Measurements from ENCODE around the gene PEX10.

The PEX10 gene

DNA sequence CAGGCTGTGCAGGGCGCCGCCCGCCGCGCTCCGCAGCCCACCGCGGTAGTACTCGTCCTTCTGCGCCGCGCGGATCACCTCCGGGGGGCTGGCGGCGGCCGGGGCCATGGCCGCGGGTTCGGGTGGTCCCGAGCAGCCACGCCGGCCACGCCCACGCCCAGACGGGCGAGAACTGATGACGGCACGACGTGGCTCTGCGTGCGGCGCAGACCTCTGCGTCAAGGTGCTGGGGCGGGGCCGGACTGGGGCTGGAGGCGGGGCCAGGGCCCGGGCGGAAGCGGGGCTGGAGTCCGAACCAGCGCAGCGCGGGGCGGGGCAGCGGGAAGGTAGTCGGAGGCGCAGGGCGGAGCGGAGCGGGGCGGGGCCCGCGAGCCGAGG, at the start of gene PEX10:
Gene PEX10, minus strand, starts transcription at position 170 of the 378 bp plus-strand sequence. Its CDS starts 62 bp downstream, at position 108.
- Histone ChIP-seq H2AFZ (ENCODE audit: low read length) (peak within 1 kb of the TSS; percentile 84), H3K27me3 (replicated peaks; ENCODE audit: insufficient read depth, low read length) (peaks cover 7% of the 10 kb centered on the region), H3K79me2 (ENCODE audit: low read length) (peaks cover 7% of the 10 kb centered on the region), H3K4me2 (ENCODE audit: low read depth, low read length) (peak within 1 kb of the TSS; percentile 92), H3K9me2 (replicated peaks; ENCODE audit: insufficient read depth, low read length) (no peaks in the 10 kb centered on the region), H3K9ac (ENCODE audit: low read length) (peak within 1 kb of the TSS; percentile 88), H4K20me1 (ENCODE audit: insufficient read depth, low read length) (no peaks in the 10 kb centered on the region), H3K27ac (ENCODE audit: low read length) (peak within 1 kb of the TSS; percentile 52), H3K4me3 (ENCODE audit: low read length) (peak within 1 kb of the TSS; percentile 88), H3K36me3 (replicated peaks; ENCODE audit: insufficient read depth, low read length) (no peaks in the 10 kb centered on the region), H3K9me3 (replicated peaks; ENCODE audit: insufficient read depth, low read length) (no peaks in the 10 kb centered on the region), H3K4me1 (ENCODE audit: low read length) (peaks cover 25% of the 10 kb centered on the region), H3F3A (ENCODE audit: insufficient read depth, low read length) (peaks cover 11% of the 10 kb centered on the region)
- DNase-seq, result peak; percentile 98
- TF ChIP-seq EZH2phosphoT487 (IDR thresholded peaks at IDR 0.05; ENCODE audit: low read length) (no peak), EZH2 (optimal IDR thresholded peaks at IDR 0.05; ENCODE audit: low read depth, low read length) (no peak)
- TF ChIP-seq, protein P1, sequence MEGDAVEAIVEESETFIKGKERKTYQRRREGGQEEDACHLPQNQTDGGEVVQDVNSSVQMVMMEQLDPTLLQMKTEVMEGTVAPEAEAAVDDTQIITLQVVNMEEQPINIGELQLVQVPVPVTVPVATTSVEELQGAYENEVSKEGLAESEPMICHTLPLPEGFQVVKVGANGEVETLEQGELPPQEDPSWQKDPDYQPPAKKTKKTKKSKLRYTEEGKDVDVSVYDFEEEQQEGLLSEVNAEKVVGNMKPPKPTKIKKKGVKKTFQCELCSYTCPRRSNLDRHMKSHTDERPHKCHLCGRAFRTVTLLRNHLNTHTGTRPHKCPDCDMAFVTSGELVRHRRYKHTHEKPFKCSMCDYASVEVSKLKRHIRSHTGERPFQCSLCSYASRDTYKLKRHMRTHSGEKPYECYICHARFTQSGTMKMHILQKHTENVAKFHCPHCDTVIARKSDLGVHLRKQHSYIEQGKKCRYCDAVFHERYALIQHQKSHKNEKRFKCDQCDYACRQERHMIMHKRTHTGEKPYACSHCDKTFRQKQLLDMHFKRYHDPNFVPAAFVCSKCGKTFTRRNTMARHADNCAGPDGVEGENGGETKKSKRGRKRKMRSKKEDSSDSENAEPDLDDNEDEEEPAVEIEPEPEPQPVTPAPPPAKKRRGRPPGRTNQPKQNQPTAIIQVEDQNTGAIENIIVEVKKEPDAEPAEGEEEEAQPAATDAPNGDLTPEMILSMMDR (IDR thresholded peaks at IDR 0.05; ENCODE audit: low read length), result no peak

DNA sequence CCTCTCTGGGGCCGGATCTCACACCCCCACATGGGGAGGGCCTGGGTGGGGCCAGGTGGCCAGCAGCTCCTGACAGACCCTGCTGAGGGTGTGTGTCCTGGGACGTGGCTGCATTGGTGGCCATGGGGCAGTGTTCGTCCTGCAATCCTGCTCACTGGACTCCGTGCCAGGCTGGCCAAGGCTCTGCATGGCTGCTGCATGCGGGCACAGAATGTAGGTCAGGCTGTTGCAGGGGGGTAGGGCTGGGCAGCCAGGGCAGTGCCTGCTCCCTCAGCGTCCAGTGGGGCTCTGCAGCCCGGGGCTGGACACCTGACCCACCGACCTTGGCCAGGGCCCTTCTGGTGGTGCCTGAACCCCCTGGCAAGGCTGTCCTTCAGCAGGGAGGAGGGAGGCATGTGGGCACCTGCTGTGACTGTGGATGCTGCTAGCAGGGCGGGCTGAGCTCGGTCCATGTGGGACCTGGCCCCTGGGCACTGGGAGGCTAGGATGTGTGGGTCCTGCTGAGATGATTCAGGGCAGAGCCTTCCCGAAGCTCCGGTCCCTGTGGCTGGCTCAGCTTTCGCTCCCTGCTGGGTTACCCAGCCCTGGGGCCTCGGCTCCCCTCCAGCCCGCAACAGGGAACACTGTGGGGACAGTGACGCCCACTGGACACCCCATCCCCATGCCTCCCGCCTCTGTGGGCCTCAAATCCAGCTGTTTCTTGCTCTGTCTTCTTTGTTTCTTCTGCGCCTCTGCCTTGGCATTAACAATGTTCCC, 48.8 kb upstream of the PEX10 start:
- TF ChIP-seq EZH2phosphoT487 (IDR thresholded peaks at IDR 0.05; ENCODE audit: low read length) (no peak), EZH2 (optimal IDR thresholded peaks at IDR 0.05; ENCODE audit: low read depth, low read length) (no peak)
- TF ChIP-seq, protein P1 (IDR thresholded peaks at IDR 0.05; ENCODE audit: low read length), result no peak
- Histone ChIP-seq H3K4me1 (ENCODE audit: low read length) (no peaks in the 10 kb centered on the region), H3K4me2 (ENCODE audit: low read depth, low read length) (no peak overlapping the region), H3K27ac (ENCODE audit: low read length) (no peak overlapping the region), H3K36me3 (replicated peaks; ENCODE audit: insufficient read depth, low read length) (no peaks in the 10 kb centered on the region), H3K9me3 (replicated peaks; ENCODE audit: insufficient read depth, low read length) (no peaks in the 10 kb centered on the region), H3K4me3 (ENCODE audit: low read length) (no peak overlapping the region), H3K9ac (ENCODE audit: low read length) (no peak overlapping the region), H2AFZ (ENCODE audit: low read length) (no peak overlapping the region), H4K20me1 (ENCODE audit: insufficient read depth, low read length) (no peaks in the 10 kb centered on the region), H3K9me2 (replicated peaks; ENCODE audit: insufficient read depth, low read length) (no peaks in the 10 kb centered on the region), H3F3A (ENCODE audit: insufficient read depth, low read length) (no peaks in the 10 kb centered on the region), H3K79me2 (ENCODE audit: low read length) (no peaks in the 10 kb centered on the region), H3K27me3 (replicated peaks; ENCODE audit: insufficient read depth, low read length) (peaks cover 86% of the 10 kb centered on the region)
- DNase-seq, result no peak

DNA sequence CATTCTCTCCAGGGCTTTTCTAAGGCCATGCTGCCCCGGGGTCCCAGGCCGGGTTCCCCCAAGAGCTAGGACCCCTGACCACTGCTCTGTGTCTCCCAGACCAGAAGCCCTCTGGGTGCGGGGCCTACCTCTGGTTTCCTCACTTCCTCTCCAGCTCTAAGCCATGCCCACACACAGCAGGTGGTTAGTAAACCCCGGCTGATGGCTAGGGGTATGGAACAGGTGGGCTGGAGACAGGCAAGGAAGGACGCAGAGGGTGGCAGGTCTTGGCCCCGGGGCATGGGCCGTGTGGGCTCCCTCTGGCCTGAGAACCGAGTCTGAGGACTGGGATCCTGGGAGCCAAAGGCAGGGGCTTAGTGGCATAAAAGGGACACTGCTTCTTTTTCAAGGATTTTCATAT, 47.8 kb upstream of the PEX10 start:
- Histone ChIP-seq H3K4me1 (ENCODE audit: low read length) (no peaks in the 10 kb centered on the region), H3K36me3 (replicated peaks; ENCODE audit: insufficient read depth, low read length) (no peaks in the 10 kb centered on the region), H3K9ac (ENCODE audit: low read length) (no peak overlapping the region), H2AFZ (ENCODE audit: low read length) (no peak overlapping the region), H3K9me2 (replicated peaks; ENCODE audit: insufficient read depth, low read length) (no peaks in the 10 kb centered on the region), H3K4me2 (ENCODE audit: low read depth, low read length) (no peak overlapping the region), H3K27ac (ENCODE audit: low read length) (no peak overlapping the region), H3K4me3 (ENCODE audit: low read length) (no peak overlapping the region), H3F3A (ENCODE audit: insufficient read depth, low read length) (no peaks in the 10 kb centered on the region), H3K27me3 (replicated peaks; ENCODE audit: insufficient read depth, low read length) (peaks cover 86% of the 10 kb centered on the region), H4K20me1 (ENCODE audit: insufficient read depth, low read length) (no peaks in the 10 kb centered on the region), H3K79me2 (ENCODE audit: low read length) (no peaks in the 10 kb centered on the region), H3K9me3 (replicated peaks; ENCODE audit: insufficient read depth, low read length) (no peaks in the 10 kb centered on the region)
- no peak for TF ChIP-seq EZH2 (optimal IDR thresholded peaks at IDR 0.05; ENCODE audit: low read depth, low read length)
- no peak for TF ChIP-seq EZH2phosphoT487 (IDR thresholded peaks at IDR 0.05; ENCODE audit: low read length)
- TF ChIP-seq, protein P1 (IDR thresholded peaks at IDR 0.05; ENCODE audit: low read length), result no peak
- DNase-seq, result no peak
